B cell (primary cell): ENCODE results near the gene AHCY. TPM values are rescaled to one million over a fixed set of nuclear protein-coding genes. Genes with fewer than 3 reads are reported as not detected.

ENCODE experiments used
- ATAC-seq: fragments of 200-7000 bp; cut with Tn5 transposase; one replicate; pipeline ENCODE4 v1.10.0; 2021; ENCODE audit warnings: low read depth, mild to moderate bottlenecking, moderate number of reproducible peaks, moderate library complexity
- CTCF ChIA-PET: fragments of 350-600 bp; sonication (Branson Sonifier 250); formaldehyde crosslinking; loops from one replicate; lab custom pipeline; 2021; ENCODE audit warnings: antibody characterized with exemption, inconsistent platforms; lab: Charles Lee
- POLR2A ChIA-PET: fragments of 350-600 bp; sonication (Branson Sonifier 250); formaldehyde crosslinking; loops from one replicate; lab custom pipeline; 2021; ENCODE audit warnings: antibody characterized with exemption; lab: Charles Lee
- DNase-seq: peaks from one replicate; pipeline ENCODE4 v3.0.0; 2013
- H2AFZ ChIP-seq: 2 replicates; pipeline ENCODE4 v1.6.1; 2012; ENCODE audit warnings: mild to moderate bottlenecking, low read depth, low read length; ENCODE audit not compliant: insufficient read depth, poor library complexity, severe bottlenecking
- H3K27ac ChIP-seq, 2 donors: 1 replicate in 1 of 2; 2 replicates in 1 of 2; pipeline ENCODE4 v1.5.1; 2012 to 2013; ENCODE audit warnings: low read length in 2 of 2, mild to moderate bottlenecking in 2 of 2, moderate library complexity in 1 of 2
- H3K27me3 ChIP-seq, 4 experiments: fragments of 200-600 bp in 1 of 4; sonication (generic) in 1 of 4; replicated peaks in 1 of 4; 1 replicate in 2 of 4; 2 replicates in 2 of 4; pipeline versions ENCODE4 v1.6.1 to v1.7.0; 2013 to 2016; ENCODE audit warnings: low read length in 3 of 4, mild to moderate bottlenecking in 2 of 4, mixed read lengths in 1 of 4, moderate library complexity in 1 of 4; ENCODE audit not compliant: insufficient read depth in 4 of 4, control insufficient read depth in 3 of 4; ENCODE audit errors: control extremely low read depth in 1 of 4
- H3K36me3 ChIP-seq, 2 experiments: replicated peaks in 1 of 2; 1 replicate in 1 of 2; 2 replicates in 1 of 2; pipeline versions ENCODE4 v1.6.1 to v1.7.1; 2013; ENCODE audit warnings: low read length in 1 of 2; ENCODE audit not compliant: insufficient read depth in 2 of 2, control insufficient read depth in 1 of 2; ENCODE audit errors: control extremely low read depth in 1 of 2, extremely low read depth in 1 of 2
- H3K4me1 ChIP-seq, 2 donors: fragments of 200-600 bp in 1 of 2; sonication (generic) in 1 of 2; 1 replicate in 1 of 2; 2 replicates in 1 of 2; pipeline versions ENCODE4 v1.5.1 to v1.6.1; 2013 to 2017; ENCODE audit warnings: low read length in 2 of 2; ENCODE audit not compliant: control insufficient read depth in 2 of 2, insufficient read depth in 2 of 2
- H3K4me2 ChIP-seq: replicated peaks from 2 replicates; pipeline ENCODE3; 2012; ENCODE audit warnings: mild to moderate bottlenecking, low read depth, low read length; ENCODE audit not compliant: poor library complexity, severe bottlenecking
- H3K4me3 ChIP-seq, 5 experiments: fragments of 200-600 bp in 1 of 5; sonication (generic) in 1 of 5; 1 replicate in 3 of 5; 2 replicates in 2 of 5; pipeline versions ENCODE4 v1.5.1 to v1.7.0; 2011 to 2016; ENCODE audit warnings: low read length in 4 of 5, mild to moderate bottlenecking in 4 of 5, low read depth in 2 of 5, control low read depth in 1 of 5, moderate library complexity in 1 of 5; ENCODE audit not compliant: insufficient read depth in 1 of 5; ENCODE audit errors: control extremely low read depth in 1 of 5, extremely low read depth in 1 of 5
- H3K79me2 ChIP-seq: fragments of 200-600 bp; sonication (generic); one replicate; pipeline ENCODE4 v1.6.0; 2016; ENCODE audit warnings: low read length; ENCODE audit not compliant: control insufficient read depth, insufficient read depth
- H3K9ac ChIP-seq: fragments of 200-600 bp; sonication (generic); 2 replicates; pipeline ENCODE4 v1.6.1; 2017; ENCODE audit warnings: mild to moderate bottlenecking, low read length, moderate library complexity
- H3K9me3 ChIP-seq, 3 donors: one replicate each; pipeline versions ENCODE4 v1.6.1 to v1.7.1; 2013; ENCODE audit warnings: low read length in 2 of 3; ENCODE audit not compliant: control insufficient read depth in 2 of 3, insufficient read depth in 1 of 3; ENCODE audit errors: control extremely low read depth in 1 of 3
- H4K20me1 ChIP-seq: 2 replicates; pipeline ENCODE4 v1.6.0; 2012; ENCODE audit warnings: mild to moderate bottlenecking, low read length; ENCODE audit not compliant: insufficient read depth, control insufficient read depth, poor library complexity, severe bottlenecking
- H3K27ac Mint-ChIP-seq: one replicate; pipeline ENCODE4 v1.8.0; 2021; ENCODE audit warnings: mixed read lengths
- H3K27me3 Mint-ChIP-seq: one replicate; pipeline ENCODE4 v1.8.0; 2021; ENCODE audit warnings: mixed read lengths
- H3K4me1 Mint-ChIP-seq: one replicate; pipeline ENCODE4 v1.8.0; 2021; ENCODE audit warnings: mixed read lengths
- H3K4me3 Mint-ChIP-seq: one replicate; pipeline ENCODE4 v1.8.0; 2021; ENCODE audit warnings: mixed read lengths
- H3K9me3 Mint-ChIP-seq: one replicate; pipeline ENCODE4 v1.8.0; 2022; ENCODE audit warnings: mixed read lengths; ENCODE audit not compliant: insufficient read depth
- EZH2 ChIP-seq: IDR thresholded peaks from 2 replicates; pipeline ENCODE4 v1.6.1; 2012; ENCODE audit warnings: borderline replicate concordance, low read depth, mild to moderate bottlenecking, moderate library complexity, low read length; ENCODE audit not compliant: insufficient read depth, poor library complexity, severe bottlenecking
- WGBS: methylation state at CpG from one replicate; pipeline ENCODE4 v1.1.5; 2013; ENCODE audit warnings: missing lambda C conversion rate; ENCODE audit not compliant: insufficient coverage; 5-methylcytosine and 5-hydroxymethylcytosine counted together
- intact Hi-C: fragments of 100-400 bp; cut with micrococcal nuclease; formaldehyde crosslinking; loops from one replicate; pipeline ENCODE4 v1.10.0; 2022
- polyA plus RNA-seq: library from polyadenylated mRNA; depleted of rRNA; stranded (reverse); fragments of >200 nt; gene quantifications from 2 replicates; pipeline ENCODE4 v1.2.3, GENCODE V29; 2012
- total RNA-seq, 2 donors: library from RNA; stranded (reverse); fragments of 120-200 nt in 1 of 2; gene quantifications; 1 replicate in 1 of 2; 2 replicates in 1 of 2; pipeline versions ENCODE4 v1.2.3 to v1.2.4, GENCODE V29; 2013 to 2022
- TF ChIP-seq, protein P1 (sequence below): fragments of 200-600 bp; IDR thresholded peaks from one replicate; pipeline ENCODE4 v1.8.0; 2022; ENCODE audit warnings: antibody characterized with exemption, mild to moderate bottlenecking

The AHCY gene
- total and polyA plus RNA-seq, 2 donors (not counting 1 experiment from before 2014, with no cell fraction given): 43.6 to 44.0 TPM

DNA sequence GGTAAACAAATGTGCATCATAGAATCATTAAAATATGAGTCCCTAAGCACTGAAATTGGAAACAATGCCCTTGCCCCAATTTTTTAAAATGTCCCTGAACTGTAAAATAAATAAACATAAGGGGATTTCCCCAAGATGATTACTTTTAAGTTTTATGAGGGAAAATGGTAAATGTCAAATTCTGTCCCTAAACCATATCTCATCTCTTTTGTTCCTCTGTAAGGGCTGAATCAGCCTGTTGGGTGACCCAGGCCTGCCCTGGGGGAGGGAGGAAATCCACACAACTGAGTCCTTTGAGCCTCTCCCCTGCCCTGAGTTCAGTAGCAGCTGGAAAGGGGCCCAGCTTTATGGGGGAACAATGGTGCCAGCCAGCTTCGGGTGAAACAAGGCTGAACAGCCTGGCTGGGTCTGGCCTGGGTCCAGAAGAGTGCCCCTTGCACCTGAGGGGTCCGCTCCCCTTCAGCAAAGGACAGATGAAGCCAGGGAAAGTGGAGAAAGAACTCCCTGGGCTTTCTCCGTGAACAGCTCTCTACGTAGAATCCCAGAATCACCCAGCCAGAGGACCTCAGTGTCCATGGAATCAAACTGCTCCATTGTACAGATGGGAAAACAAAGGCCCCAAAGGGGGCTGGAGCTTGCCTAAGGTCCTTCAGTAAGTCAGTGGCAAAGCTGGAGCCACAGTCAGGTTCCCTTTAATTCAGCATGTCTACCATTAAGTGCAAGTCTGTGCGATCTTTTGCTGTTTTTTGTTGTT is 31.7 kb upstream of the AHCY start:
- Histone ChIP-seq H3K4me2 (no peak overlapping the region), H3K4me1 (peaks cover 0 to 15% of the 10 kb centered on the region in 2 donors), H3K9ac (no peak overlapping the region), H3K36me3 (no peaks in the 10 kb centered on the region), H3K9me3 (peaks cover 0 to 3% (median 0%) of the 10 kb centered on the region in 3 donors), H4K20me1 (no peaks in the 10 kb centered on the region), H3K4me3 (no peak overlapping the region), H2AFZ (no peak overlapping the region), H3K79me2 (no peaks in the 10 kb centered on the region), H3K27ac (no peak overlapping the region), H3K27me3 (no peaks in the 10 kb centered on the region)
- WGBS: 94% methylated on average over 5 of the region's 5 CpGs
- no peak overlapping the region for H3K27ac Mint-ChIP-seq
- TF ChIP-seq, protein P1, sequence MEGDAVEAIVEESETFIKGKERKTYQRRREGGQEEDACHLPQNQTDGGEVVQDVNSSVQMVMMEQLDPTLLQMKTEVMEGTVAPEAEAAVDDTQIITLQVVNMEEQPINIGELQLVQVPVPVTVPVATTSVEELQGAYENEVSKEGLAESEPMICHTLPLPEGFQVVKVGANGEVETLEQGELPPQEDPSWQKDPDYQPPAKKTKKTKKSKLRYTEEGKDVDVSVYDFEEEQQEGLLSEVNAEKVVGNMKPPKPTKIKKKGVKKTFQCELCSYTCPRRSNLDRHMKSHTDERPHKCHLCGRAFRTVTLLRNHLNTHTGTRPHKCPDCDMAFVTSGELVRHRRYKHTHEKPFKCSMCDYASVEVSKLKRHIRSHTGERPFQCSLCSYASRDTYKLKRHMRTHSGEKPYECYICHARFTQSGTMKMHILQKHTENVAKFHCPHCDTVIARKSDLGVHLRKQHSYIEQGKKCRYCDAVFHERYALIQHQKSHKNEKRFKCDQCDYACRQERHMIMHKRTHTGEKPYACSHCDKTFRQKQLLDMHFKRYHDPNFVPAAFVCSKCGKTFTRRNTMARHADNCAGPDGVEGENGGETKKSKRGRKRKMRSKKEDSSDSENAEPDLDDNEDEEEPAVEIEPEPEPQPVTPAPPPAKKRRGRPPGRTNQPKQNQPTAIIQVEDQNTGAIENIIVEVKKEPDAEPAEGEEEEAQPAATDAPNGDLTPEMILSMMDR: no peak
- TF ChIP-seq EZH2: no peak
- H3K27me3 Mint-ChIP-seq: no peaks in the 10 kb centered on the region
- ChIA-PET CTCF (interaction anchor here (0.8 to 1.0 kb wide), 2 partner anchors 22 to 375 kb away, joined by 3 read pairs; no protein-coding TSS in a partner anchor), POLR2A (no interaction called here)
- DNase-seq: no peak
- intact Hi-C loops: no loop called here
- no peak overlapping the region for H3K4me3 Mint-ChIP-seq
- H3K4me1 Mint-ChIP-seq: peaks cover 10% of the 10 kb centered on the region
- no peak for ATAC-seq
- no peaks in the 10 kb centered on the region for H3K9me3 Mint-ChIP-seq

DNA sequence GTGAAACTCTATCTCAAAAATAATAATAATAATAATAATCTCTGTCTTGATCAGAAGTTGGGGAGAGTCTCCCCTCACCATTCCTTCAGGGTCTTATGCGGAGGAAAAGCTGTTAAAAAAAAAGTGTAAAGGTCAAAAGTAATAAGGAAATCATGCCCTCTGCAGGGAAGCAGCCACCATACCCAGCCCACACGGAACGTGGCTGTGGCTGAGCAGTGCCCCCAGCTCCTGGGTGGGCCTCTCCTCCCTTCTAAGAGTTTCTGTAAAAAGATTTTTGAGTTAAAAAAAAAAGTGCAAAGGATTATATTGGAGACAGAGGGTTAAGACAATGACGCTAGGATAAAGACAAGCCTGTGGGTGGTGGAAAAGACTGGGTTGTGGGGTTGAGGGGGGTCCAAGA is 30.6 kb upstream of the AHCY start:
- Mint-ChIP-seq H3K4me1 (peaks cover 7% of the 10 kb centered on the region), H3K9me3 (no peaks in the 10 kb centered on the region)

More for the DNA sequence above, 30.6 kb upstream of the AHCY start:
- no peak overlapping the region for H3K4me3 ChIP-seq
- no peak for DNase-seq
- no peaks in the 10 kb centered on the region for H3K27me3 Mint-ChIP-seq
- H3K4me2 ChIP-seq: no peak overlapping the region
- H3K27ac ChIP-seq: no peak overlapping the region
- no peak overlapping the region for H3K9ac ChIP-seq
- H3K27ac Mint-ChIP-seq: no peak overlapping the region
- no peaks in the 10 kb centered on the region for H4K20me1 ChIP-seq
- H3K9me3 ChIP-seq: peaks cover 0 to 3% (median 0%) of the 10 kb centered on the region in 3 donors
- no peak for TF ChIP-seq EZH2
- TF ChIP-seq, protein P1: no peak
- POLR2A ChIA-PET: interaction anchor here (0.6 kb wide), 1 partner anchor 343 kb away, joined by 5 read pairs; the partner anchor contains the start of gene PIGU
- CTCF ChIA-PET: interaction anchor here (1.0 kb wide), 1 partner anchor 376 kb away, joined by 3 read pairs; no protein-coding TSS in a partner anchor
- intact Hi-C loops: no loop called here
- no peaks in the 10 kb centered on the region for H3K79me2 ChIP-seq
- 100% methylated on average over 2 of the region's 4 CpGs for WGBS
- H3K4me1 ChIP-seq: peaks cover 0 to 12% of the 10 kb centered on the region in 2 donors
- no peak overlapping the region for H2AFZ ChIP-seq
- no peaks in the 10 kb centered on the region for H3K27me3 ChIP-seq
- no peak for ATAC-seq
- no peaks in the 10 kb centered on the region for H3K36me3 ChIP-seq
- H3K4me3 Mint-ChIP-seq: no peak overlapping the region
